ENCODE results near the gene NUP50.

The NUP50 gene

DNA sequence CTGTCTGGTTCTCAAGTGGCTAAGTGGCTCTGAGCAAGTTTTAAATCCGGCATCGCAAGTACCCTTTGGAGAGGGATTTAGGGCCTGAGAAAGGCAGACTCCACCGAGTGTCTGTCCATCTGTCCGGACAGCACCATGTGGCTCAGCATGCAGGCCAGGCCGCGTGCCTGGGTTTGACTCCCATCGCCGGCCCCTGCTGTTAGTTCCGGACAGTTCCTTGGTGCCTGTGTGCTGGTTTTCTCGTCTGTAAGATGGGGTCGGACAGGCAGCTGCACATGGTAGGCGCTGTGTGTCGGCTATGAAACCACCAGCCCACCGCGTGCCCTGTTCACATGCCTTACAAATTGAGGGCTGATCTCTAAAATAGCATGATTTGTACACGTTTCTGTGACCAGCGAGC, 31.0 kb downstream of the NUP50 start:
- no peak for DNase-seq

DNA sequence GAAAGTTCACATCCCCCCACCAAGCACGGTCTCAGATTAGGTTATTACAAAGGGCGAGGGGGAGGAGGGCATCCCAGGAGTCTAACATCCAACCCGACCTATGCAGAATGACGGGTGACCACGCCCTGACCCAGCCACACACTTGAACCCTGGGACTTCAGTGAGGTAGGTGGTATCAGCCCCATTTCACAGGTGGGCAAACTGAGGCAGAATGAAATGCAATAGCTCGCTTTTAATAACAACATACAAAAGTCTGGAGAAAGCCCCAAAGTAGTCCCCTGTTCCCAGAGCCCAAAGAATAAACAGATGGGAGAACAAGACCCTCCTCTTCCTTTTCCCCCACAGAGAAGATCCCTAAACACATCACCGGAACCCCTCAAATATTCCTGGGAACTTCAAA, 31.9 kb downstream of the NUP50 start:
- DNase-seq, result no peak

DNA sequence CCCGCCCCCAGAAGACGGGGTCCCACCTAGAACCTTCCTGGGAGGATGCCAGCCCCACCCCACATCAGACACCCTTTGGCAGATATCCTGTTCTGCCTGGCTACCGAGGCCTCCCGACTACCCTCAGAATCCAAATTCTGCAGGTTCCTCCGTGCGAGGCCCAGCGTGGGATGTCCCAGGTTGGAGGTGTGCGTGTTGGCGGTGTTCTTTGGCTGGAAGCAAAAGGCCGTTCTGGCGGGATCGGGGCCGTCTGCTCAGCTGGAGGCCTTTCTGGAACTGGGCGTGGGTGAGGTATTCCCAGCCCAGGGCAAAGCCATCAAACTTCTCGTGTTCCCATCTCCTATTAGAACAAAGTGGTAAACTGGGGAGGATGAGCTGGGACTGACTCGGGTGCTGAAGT, 32.6 kb downstream of the NUP50 start:
- DNase-seq, result no peak

DNA sequence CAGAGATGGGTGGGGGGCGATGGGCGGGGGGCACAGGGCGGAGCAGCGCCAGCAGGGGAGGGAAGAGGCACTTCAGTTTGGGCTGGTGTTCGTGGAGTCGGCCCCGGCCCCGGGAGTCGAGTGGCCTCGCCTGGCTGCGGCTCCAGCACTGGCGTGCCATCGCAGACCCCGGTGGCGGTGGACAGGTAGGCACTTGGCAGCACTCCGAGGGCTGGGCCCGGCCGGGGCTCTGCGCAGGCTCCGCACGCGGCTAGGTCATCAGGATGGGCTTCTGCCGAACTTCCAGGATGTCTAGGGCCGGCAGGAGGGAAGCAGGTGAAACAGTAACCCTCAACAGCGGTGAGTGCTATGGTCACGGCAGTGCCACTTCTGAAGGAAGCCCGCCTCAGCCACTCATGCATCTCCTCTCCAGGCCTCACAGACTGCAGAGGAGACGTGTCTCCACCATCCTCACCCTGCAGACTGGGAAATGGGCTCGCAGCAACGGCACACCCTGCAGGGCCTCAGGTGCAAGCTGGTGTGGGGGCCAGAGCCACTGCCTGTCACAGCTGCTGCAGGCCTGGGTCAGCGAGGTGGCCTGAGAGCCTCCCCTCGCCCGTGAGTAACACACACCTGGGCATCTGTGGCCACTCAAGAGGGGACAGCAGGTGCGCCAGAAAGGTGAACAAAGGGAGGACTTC, 33.3 kb downstream of the NUP50 start:
- DNase-seq, result no peak

DNA sequence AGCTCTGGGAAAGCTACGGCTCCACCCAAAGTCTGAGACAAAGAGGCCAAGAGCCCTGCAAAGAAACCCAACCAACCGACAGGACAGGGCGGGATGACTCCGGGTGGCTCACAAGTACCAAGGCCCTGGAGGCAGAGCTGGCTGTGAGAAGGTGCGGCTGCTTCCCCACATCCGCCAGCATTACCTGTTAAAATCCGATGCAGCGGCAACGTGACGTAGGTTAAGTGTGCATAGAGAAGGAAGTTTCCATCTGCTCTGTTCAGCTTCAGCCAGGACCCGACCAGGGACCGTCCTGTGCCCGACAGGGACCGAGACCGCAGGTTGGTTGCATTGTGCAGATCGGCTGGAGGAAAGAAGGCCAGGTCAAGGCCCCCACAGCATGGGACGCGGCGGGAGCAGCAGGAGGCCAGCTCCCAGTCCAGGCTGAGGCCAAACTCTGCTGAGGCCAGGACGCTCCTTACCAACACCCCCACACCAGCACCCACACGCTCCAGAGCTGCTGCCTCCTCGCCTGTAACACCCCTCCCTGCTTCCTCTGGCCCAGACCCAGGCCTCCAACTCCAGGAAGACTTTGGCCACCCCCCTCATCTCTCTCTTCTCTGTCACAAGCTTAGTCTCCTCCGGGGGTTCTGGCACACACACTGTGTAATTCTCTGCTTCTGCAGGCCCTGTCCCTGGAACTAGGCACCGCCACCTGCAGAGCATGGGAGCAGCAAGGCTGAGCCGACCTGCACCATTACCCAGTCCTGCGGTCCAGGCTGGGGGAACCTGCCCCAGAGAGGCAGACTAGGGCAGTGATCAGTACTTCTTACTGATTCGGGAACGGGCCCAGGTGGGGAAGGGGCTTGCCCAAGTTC, 34.1 kb downstream of the NUP50 start:
- no peak for DNase-seq

DNA sequence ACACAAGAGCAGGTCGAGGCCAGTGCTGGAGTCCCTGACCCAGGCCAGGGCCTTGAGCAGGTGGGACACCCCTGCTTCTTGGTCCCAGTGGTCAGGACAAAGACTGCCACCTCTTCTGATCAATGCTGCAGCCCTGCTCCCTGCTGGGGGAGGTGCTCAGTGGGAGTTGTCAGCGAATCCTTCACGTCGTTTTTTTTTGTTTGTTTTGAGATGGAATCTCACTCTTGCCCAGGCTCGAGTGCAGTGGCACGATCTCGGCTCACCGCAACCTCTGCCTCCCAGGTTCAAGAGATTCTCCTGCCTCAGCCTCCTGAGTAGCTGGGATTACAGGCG, 34.7 kb downstream of the NUP50 start:
- no peak for DNase-seq

DNA sequence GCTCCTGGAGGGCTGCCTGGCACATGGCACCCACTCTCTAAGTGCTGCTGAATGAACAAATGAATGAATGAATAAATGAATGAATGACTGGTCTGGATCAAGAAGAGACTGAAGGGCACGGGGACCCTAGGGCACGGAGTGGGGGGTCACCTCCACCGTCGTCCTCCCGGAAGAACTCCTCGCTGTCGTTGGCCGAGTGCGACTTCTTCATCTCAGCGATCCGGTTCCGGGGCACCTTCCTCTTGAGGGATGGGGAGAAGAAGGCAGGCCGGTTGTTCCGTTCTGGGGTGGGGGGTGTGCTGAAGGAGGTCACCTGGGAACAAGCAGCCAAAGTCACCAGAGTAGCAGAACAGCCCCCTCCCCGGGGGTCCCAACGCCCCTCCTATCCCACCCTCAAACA, 36.0 kb downstream of the NUP50 start:
- DNase-seq, result no peak

DNA sequence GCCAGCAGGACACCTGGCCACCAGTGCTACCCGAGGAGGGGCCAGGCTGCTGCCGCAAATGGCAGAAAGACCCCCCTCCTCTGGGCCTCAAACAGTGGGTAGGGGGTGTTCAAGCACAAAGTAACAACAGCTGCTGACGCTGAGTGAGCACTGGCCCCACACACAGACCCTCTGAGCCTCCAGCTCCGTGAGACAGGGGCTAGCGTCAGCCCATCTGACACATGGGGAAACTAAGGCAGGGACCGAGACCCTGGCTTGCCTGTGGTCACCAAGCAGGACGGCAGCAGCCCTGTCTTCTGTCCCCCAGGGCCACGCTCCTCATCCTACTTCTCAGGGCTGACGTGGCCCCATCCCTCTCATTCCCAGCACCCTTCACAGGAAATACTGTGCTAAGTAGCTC, 36.5 kb downstream of the NUP50 start:
- no peak for DNase-seq

DNA sequence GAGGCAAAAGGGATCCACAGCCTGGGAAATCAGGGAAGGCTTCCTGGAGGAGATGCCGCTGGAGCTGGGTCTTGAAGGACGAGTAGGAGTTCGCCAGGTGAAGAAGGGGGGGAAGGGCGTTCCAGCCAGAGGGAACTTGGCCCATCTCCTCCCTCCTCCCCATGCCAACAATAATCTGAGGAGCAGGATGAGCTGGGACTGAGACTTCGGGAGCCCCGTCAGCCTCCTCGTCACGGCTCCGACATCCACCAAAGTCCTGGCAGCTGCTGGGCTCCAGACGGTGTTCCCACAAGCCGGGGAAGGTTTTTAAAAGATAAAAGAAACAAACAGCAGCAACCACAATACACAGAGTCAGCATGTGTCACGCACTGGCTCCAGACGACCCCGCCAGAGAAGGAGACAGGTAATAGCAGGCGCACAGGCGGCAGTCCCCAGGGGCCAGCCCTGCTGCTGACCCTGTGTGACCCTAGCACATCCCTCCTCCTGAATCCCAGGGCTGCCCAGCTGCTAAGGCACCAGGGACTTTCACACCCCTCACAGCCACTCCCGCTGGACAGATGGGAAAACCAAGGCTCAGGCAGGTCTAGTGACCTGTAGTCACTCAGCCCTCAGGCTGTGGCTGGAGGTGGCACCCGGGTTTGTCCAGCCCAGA, 37.3 kb downstream of the NUP50 start:
- DNase-seq, result no peak

DNA sequence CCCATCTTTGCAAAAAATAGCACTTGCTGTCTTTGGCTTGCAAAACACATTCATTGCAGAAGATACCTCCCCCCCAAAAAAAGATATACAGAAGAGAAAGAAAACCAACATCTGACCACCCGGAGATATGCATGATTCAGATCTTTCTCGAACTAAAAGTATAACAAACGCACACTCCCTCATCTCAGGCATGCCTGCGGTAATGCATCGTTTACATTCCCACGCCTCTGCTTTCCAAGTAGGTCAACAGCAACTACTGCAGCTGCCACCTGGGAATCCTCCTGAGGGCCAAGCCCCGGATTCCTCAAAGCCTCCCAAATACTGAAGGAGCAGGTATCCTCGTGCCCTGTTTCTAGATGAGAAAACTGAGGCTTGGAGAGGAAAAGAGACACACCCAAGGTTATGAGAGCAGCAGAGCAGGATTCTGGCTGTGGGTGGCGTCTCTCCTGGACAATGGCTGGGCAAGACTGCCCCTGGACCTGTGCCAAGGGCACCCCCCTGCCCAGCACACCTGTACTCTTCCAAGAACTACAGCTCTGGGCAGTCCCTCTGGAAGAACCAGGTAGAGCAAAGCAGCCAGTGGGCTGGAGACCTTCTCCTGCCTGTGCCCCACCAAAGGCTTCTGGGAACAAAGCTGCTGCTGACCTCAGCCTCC, 38.1 kb downstream of the NUP50 start:
- no peak for DNase-seq

DNA sequence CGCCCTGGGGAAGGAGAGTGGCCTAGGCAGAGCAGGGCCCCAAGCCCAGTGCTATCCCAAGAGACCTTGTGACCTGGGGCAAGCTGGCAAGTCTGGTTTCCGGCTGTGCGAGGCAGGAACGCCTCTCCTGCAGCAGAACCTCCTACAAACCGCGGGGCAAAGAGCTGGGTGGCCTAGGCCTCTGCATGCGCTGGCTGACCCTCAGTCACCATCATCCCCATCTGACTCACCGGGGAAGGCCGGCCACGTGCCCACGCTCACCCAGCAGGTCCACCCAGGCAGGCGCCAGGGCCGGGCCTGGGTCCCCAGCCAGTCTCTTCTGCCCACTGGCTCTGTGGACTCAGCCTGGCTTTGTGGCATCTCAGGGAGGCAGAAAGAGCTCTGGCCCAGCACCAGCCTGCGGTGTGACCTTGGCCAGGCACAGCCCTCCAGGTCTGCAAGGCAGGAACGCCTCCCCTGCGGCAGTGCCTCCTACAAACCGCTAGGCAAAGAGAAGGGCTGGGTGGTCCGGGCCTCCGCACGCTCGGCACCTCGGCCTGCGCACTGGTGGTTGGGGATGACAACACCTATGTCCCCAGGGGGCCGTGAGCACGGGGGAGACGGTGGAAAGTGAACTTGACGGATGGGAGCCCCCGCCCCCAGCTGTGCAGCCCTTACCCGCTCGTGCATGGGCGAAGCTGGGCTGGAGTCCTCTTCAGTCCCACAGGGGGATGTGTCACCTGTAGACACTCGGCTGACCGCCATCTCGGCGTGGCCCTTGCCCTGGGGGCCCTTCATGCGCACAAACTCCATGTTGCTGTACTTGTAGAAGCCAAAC, 38.8 kb downstream of the NUP50 start:
- no peak for DNase-seq

DNA sequence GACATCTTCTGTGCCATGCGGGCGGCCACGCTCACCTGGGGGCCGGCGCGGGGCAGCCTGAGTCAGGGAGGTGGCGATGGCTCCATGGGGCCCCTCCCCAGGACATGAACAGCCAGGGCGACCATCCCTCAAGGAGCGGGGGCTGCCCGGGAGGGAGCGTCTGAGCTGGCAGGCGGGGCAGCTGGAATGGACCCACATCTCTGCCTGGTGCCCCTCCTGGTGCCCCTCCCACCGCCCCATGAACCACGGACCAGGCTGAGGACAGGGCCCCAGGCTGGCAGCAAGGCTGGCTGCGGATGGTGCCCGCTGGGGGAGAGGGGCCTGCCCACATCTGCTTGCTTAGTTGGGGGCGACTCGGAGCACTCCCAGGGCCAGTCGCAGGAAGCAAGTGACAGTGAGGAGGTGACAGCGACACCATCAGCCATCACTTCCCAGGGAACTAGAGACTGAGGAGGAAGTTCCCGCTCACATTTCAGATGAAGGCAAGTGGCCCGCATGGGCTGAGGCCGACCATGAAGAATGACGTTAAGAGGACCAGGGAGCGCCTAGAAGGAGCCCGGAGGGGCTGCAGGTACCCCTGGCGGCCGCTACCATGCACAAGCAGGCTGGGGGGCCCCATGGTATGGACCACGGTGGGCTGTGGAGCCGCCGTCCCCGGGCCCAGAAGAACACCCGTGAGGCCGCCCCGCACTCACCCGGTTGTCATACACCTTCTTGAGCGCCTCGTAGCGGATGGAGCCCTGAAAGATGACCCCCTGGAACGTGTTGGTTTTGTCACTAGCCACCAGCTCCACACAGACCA, 39.6 kb downstream of the NUP50 start:
- no peak for DNase-seq

DNA sequence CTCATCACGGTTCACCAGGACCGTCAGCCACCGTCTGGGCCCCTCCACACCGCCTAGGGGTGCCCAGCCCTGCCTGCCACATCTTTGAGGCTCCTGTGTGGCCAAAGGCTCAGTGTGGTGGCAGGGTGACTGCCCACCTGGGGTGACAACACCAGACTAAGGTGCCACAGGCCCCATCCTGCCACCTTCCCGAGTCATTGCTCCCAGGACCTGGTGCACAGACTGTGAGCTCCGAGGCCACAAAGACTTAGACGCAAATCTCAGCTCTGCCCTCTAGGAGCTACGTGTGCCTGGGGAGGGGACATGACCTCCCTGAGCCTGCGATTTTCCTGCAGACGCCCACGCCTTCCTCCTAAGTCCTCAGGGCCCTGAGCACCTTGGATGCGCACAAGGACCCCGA, 40.5 kb downstream of the NUP50 start:
- no peak for DNase-seq

DNA sequence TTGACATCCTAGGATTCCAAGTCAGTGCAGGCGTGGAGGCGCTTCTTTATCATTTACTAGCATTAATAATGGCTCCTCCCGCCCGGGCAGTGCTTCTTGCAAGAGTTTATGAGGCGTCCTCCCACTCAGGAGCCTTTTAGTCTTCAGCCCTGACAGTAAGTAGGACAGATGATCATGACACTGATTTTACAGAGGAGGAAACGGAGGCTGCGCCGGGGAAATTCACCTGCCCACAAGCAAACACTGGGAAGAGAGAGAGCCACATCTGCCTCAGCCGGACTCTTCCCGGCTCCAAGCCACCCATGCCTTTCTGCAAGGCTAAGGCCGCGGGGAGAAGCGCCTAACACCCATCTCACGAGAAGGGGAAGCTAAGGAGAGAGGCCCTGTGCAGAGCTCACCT, 41.1 kb downstream of the NUP50 start:
- DNase-seq, result no peak

DNA sequence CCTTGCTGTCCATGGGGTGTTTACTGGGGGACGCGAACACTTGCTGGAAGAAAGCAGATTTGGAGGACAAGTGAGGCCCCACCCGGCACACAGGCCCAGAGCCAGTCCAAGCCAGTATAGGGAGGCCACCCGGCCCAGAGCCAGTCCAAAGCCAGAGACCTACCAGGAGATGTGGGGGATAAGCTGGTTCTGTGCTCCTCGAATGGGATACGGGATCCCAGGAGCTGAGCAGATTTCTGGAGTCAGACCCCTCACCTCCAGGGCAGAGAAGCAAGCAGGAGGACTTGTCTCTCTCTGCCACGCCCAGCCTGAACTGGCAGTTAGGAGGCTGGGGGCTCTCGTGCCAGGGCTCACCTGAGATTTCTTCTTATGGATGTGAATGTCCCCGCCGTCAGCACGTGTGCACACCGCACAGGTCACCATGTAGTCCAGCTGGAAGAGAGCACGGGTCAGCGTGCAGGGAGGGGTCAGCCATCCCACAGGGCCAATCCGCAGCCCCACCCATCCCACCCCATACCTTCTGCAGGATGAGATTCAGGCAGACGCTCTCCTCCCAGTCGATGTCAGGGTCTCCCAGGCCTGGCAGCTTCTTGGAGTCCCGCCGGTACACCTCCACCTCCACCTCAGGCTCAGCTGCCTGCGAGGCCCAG, 41.7 kb downstream of the NUP50 start:
- no peak for DNase-seq

DNA sequence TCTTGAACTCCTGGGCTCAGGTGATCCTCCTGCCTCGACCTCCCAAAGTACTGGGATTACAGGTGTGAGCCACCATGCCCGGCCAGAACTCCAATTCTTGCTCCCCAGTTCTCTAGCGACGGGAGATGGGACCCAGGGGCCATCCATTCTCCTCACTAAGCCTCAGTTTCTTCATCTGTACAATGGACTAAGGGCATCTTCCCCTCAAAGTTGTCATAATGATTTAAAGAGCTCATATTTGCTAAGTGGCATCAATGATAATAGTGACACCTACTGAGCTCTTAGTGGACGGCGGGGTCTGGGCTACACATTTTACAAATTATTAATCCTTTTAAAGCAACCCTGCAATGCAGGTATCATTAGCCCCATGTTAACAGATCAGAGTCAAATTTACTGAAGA, 42.5 kb downstream of the NUP50 start:
- DNase-seq, result no peak

DNA sequence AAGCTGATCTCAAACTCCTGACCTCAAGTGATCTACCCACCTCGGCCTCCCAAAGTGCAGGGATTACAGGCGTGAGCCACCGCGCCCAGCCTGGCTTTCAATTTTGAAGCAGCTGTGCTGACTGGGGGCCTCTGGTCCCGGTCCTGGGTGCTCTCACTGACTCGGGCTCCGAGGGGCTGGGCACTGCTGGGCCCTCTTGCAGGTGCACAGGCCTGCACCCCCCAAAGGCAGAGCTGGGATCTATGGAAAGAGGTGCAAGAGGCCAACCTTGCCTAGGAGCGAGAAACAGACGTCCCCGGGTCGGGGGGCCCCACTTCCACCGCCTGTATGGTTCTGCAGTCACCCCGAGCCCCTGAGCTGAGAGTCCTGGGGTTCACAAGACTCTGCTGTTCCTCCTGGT, 43.8 kb downstream of the NUP50 start:
- DNase-seq, result no peak

DNA sequence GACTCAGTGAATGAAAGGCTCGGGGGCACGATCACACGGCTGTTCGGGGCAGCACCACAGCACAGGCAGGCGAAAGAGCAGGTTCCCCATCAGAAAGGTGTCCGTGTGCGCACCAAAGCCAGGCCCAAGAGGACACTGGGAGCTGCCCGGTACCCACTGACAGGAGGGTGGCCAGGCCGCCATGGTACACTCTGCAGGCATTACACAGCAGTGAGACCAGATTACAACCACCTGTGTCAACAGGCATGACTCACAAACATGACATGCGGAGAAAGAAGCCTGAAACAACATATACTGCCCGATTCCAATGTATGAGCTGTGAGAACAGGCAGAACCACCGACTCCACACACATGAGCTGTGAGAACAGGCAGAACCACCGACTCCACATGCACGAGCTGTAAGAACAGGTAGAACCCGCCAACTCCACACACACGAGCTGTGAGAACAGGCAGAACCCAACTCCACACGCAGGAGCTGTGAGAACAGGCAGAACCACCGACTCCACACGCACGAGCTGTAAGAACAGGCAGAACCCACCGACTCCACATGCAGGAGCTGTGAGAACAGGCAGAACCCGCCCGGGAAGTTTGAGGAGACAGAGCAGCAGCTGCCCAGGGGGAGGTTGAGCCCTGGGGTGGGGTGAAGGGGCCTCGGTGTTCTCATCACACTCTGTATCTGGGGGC, 44.4 kb downstream of the NUP50 start:
- DNase-seq, result no peak

DNA sequence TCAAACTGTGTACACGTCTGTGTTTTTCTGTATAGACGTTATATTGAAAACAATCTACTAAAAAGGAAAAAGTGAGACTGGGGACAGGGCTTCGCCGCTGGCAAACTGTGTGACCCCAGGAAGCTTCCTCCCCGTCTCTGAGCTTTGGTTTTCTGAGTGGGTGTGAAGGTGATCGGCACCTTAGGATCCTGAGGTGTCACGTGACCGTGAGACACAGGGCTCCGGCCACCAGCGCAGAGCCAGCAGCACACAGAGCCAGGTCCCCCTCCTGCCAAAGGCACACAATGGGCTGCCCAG, 44.9 kb downstream of the NUP50 start:
- no peak for DNase-seq

Data from right kidney (tissue), 1 donor.